ENCODE measurements around the gene GPR107.

GRCh38 chr9:130041648-130042405, 11.9 kb upstream of the GPR107 start:
- TF ChIP-seq CTCF (IDR thresholded peaks at IDR 0.05; ENCODE audit: insufficient read depth, low read depth, low read length) (no peak), EZH2 (IDR thresholded peaks at IDR 0.05; ENCODE audit: insufficient read depth, low read length) (no peak)

All from astrocyte (in vitro differentiated cells and primary cell).